Measurements from ENCODE around the gene DNAJC8.

Gene DNAJC8

DNA sequence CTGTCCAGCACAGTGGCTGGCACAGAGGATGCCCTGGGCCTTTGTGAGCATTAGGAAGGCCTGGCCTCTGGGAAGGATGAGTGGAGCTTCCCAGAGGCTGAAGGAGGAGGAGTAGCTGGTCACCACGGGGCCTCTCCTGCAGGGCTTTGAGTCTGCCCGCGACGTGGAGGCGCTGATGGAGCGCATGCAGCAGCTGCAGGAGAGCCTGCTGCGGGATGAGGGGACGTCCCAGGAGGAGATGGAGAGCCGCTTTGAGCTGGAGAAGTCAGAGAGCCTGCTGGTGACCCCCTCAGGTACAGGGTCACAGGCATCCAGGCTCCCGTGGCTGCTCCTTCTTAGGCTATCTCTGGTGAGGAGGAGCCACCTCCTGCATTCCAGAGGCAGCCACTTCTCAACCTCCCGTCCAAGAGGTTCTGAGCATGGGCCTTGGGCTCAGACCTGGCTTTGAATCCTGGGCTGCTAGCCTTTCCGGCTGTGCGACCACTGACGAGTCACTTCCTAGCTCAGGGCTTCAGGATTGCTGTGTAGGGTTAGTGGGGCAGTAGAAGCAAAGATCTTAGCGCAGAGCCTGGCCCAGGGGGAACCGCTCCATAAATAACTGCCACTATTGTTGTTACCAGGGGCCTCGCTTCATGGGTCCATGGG, 40.5 kb upstream of the DNAJC8 start:
- CTCF ChIA-PET, result no interaction called here

DNA sequence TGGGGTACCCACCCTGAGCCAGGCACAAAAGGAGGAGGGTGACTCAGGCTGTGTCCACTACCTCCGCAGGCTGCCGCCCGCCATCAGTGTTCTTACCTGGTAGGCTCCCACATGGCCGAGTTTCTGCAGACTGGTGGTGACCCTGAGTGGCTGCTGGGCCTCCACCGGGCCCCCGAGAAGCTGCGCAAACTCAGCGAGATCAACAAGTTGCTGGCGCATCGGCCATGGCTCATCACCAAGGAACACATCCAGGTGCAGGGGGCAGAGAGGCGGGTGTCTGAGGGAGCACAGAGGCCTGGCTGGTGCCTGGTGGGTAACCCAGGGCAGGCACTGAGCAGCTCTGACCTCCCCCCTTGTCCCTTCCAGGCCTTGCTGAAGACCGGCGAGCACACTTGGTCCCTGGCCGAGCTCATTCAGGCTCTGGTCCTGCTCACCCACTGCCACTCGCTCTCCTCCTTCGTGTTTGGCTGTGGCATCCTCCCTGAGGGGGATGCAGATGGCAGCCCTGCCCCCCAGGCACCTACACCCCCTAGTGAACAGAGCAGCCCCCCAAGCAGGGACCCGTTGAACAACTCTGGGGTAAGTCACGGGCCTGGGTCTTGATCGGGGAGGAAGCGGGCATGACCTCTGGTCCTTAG, 39.5 kb upstream of the DNAJC8 start:
- TF ChIP-seq, protein P1, sequence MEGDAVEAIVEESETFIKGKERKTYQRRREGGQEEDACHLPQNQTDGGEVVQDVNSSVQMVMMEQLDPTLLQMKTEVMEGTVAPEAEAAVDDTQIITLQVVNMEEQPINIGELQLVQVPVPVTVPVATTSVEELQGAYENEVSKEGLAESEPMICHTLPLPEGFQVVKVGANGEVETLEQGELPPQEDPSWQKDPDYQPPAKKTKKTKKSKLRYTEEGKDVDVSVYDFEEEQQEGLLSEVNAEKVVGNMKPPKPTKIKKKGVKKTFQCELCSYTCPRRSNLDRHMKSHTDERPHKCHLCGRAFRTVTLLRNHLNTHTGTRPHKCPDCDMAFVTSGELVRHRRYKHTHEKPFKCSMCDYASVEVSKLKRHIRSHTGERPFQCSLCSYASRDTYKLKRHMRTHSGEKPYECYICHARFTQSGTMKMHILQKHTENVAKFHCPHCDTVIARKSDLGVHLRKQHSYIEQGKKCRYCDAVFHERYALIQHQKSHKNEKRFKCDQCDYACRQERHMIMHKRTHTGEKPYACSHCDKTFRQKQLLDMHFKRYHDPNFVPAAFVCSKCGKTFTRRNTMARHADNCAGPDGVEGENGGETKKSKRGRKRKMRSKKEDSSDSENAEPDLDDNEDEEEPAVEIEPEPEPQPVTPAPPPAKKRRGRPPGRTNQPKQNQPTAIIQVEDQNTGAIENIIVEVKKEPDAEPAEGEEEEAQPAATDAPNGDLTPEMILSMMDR (conservative IDR thresholded peaks at IDR 0.05; ENCODE audit: low read depth), result no peak
- ChIA-PET CTCF (interaction anchor here (0.5 kb wide), 1 partner anchor 99 kb away, joined by 4 read pairs; no protein-coding TSS in a partner anchor), POLR2A (ENCODE audit: low non-redundant PET) (no interaction called here)
- no peak for DNase-seq (ENCODE audit: low spot score)
- no peak overlapping the region; the same call in 1 of the 2 replicates for H3K27ac ChIP-seq

More for the DNA sequence above, 40.5 kb upstream of the DNAJC8 start:
- DNase-seq (ENCODE audit: low spot score), result no peak
- H3K27ac ChIP-seq, result peak overlapping the region; percentile 28
- TF ChIP-seq, protein P1 (conservative IDR thresholded peaks at IDR 0.05; ENCODE audit: low read depth), result no peak
- POLR2A ChIA-PET (ENCODE audit: low non-redundant PET), result no interaction called here

DNA sequence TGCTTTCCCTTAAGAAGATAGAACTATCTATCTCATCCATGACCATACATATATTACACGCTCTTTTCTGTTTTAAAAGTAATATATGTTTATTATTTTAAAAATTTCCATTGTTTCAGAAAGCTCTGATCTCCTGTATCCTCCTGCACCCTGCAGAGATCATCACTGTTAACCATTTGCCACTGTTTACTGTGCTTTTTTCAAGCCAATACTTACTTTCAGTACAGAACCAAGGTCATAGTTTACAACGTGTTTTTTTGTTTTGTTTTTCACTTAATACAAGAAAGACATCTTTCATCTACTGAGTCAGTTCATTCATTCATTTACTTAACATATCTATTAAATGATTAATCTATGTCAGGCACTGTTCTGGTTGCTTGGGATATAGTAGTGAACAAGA, 36.7 kb upstream of the DNAJC8 start:
- TF ChIP-seq, protein P1 (conservative IDR thresholded peaks at IDR 0.05; ENCODE audit: low read depth), result no peak
- no peak for DNase-seq (ENCODE audit: low spot score)
- POLR2A ChIA-PET (ENCODE audit: low non-redundant PET), result interaction anchor here (0.7 kb wide), 1 partner anchor 301 kb away, joined by 9 read pairs; no protein-coding TSS in a partner anchor
- CTCF ChIA-PET, result interaction anchor here (0.7 kb wide), 1 partner anchor 11 kb away, joined by 5 read pairs; no protein-coding TSS in a partner anchor
- H3K27ac ChIP-seq, result no peak overlapping the region

DNA sequence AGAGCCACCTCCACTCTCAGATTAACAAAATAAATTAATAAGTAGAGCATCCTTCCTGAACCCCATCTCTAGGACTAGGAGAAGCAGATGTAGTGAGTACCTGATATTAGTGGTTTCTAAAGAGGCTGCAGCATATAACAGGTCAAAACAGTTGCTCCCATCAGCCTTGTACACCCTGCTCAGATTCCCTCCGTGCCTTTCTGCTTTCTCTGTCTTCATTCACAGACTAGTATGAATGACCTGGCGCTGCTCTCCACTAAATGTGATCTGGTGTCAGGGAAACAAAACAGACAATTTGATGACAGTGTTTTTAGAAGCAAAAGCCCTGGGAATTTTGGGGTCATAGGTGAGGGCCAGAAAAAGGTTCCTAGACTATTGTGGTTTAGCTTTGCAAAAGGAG, 34.8 kb upstream of the DNAJC8 start:
- ChIA-PET CTCF (interaction anchor here (0.5 to 0.7 kb wide), 2 partner anchors 72 to 97 kb away, joined by 3 to 5 read pairs; no protein-coding TSS in a partner anchor), POLR2A (ENCODE audit: low non-redundant PET) (no interaction called here)
- peak overlapping the region; percentile 40 for H3K27ac ChIP-seq
- DNase-seq (ENCODE audit: low spot score), result no peak
- TF ChIP-seq, protein P1 (conservative IDR thresholded peaks at IDR 0.05; ENCODE audit: low read depth), result no peak

DNA sequence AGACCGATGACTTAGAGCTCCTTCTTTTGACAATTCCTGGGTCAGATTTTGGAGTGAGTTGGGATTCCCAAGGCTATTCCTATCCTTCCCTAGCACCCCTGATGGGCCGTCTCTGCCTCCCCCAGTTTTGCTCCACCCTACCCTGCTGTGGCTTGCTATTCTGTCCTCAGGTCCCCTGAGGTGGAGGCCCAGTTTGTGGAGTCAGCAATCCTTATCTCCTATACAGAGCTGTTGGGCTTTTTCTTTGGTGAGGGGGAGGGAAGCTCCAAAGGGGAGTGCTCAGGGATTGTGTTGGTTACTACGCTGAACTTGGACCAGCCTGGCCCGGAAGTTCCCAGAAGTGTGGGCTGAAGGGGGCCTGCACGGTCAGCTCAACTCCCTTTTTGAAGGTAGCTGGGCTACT, 34.1 kb upstream of the DNAJC8 start:
- TF ChIP-seq, protein P1 (conservative IDR thresholded peaks at IDR 0.05; ENCODE audit: low read depth), result no peak
- no peak for DNase-seq (ENCODE audit: low spot score)
- CTCF ChIA-PET, result no interaction called here
- H3K27ac ChIP-seq, result peak overlapping the region; percentile 41
- POLR2A ChIA-PET (ENCODE audit: low non-redundant PET), result interaction anchor here (0.6 kb wide), 1 partner anchor 55 kb away, joined by 8 read pairs; no protein-coding TSS in a partner anchor

DNA sequence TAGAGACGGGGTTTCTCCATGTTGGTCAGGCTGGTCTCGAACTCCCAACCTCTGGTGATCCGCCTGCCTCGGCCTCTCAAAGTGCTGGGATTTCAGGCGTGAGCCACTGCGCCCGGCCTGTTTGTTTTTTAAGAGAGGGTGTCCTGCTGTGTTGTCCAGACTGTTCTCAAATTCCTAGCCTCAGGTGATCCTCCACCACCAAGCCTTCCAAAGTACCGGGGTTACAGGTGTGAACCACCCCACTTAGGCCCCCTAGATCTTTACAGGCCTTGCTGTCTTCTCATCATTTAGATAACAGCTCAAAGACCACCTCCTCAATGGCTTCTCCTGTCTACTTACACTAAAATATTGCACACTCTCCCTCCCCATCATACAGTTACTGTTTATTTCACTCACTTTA, 32.7 kb upstream of the DNAJC8 start:
- CTCF ChIA-PET, result no interaction called here
- POLR2A ChIA-PET (ENCODE audit: low non-redundant PET), result no interaction called here
- DNase-seq (ENCODE audit: low spot score), result no peak
- TF ChIP-seq, protein P1 (conservative IDR thresholded peaks at IDR 0.05; ENCODE audit: low read depth), result no peak
- peak overlapping the region; percentile 40 for H3K27ac ChIP-seq
